ENCODE results near the gene OR10J4. TPM values are rescaled to one million over a fixed set of nuclear protein-coding genes. Genes with fewer than 3 reads are reported as not detected.

OR10J4 gene
- not detected for polyA plus RNA-seq (2013)

DNA sequence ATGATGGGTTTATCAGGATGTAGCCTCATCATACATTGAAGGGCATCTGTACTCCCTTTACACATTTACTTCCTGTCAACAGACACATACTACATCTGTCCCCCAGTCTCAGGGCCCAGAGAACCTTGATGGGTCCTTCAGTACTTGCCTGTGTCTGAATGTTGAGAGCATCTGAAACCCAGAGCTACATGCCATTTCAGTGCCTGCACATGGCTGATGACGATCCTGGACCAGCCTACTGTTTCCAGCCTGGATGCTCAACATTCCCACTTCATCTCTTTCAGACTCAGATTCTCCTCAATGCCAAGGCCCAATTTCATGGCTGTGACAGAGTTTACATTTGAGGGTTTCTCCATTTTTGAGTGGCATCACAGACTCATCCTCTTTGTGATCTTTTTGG, at the start of gene OR10J4:
OR10J4 (plus strand) TSS at position 301 of the 400 bp plus-strand sequence.
- WGBS (ENCODE audit: insufficient coverage), result 100% methylated on average over 1 of the region's 1 CpG
- DNase-seq, result no peak
- H3K4me1 ChIP-seq (ENCODE audit: control extremely low read depth in 1 of 4, control insufficient read depth in 4 of 4, insufficient read depth in 4 of 4, low read length in 3 of 4), result no peaks in the 10 kb centered on the region
- no peaks in the 10 kb centered on the region for H3K36me3 ChIP-seq (ENCODE audit: control insufficient read depth in 4 of 4, insufficient read depth in 4 of 4, low read length in 3 of 4)
- no peaks in the 10 kb centered on the region for H3K9me3 ChIP-seq (ENCODE audit: control extremely low read depth in 1 of 5, control insufficient read depth in 4 of 5, insufficient read depth in 2 of 5, low read depth in 1 of 5, low read length in 4 of 5)
- ChIA-PET CTCF (no interaction called here), POLR2A (no interaction called here)
- no peak within 1 kb of the TSS for H3K4me3 ChIP-seq (ENCODE audit: control insufficient read depth in 1 of 7, extremely low read depth in 1 of 7, insufficient read depth in 4 of 7, low read depth in 2 of 7, low read length in 6 of 7)
- H3K27ac ChIP-seq (ENCODE audit: insufficient read depth in 1 of 2, low read depth in 1 of 2, low read length in 2 of 2, poor library complexity in 1 of 2, severe bottlenecking in 2 of 2), result no peak within 1 kb of the TSS
- no peaks in the 10 kb centered on the region for H3K27me3 ChIP-seq (replicated peaks in 2 of 5; ENCODE audit: control insufficient read depth in 4 of 5, insufficient read depth in 5 of 5, low read length in 4 of 5)

GRCh38 chr1:159406821-159407220, 25.2 kb upstream of the OR10J4 start:
- Histone ChIP-seq H3K36me3 (ENCODE audit: control insufficient read depth in 4 of 4, insufficient read depth in 4 of 4, low read length in 3 of 4) (no peaks in the 10 kb centered on the region), H3K4me3 (ENCODE audit: control insufficient read depth in 1 of 7, extremely low read depth in 1 of 7, insufficient read depth in 4 of 7, low read depth in 2 of 7, low read length in 6 of 7) (no peak overlapping the region), H3K4me1 (ENCODE audit: control extremely low read depth in 1 of 4, control insufficient read depth in 4 of 4, insufficient read depth in 4 of 4, low read length in 3 of 4) (no peaks in the 10 kb centered on the region), H3K9me3 (ENCODE audit: control extremely low read depth in 1 of 5, control insufficient read depth in 4 of 5, insufficient read depth in 2 of 5, low read depth in 1 of 5, low read length in 4 of 5) (no peaks in the 10 kb centered on the region), H3K27ac (ENCODE audit: insufficient read depth in 1 of 2, low read depth in 1 of 2, low read length in 2 of 2, poor library complexity in 1 of 2, severe bottlenecking in 2 of 2) (no peak overlapping the region), H3K27me3 (replicated peaks in 2 of 5; ENCODE audit: control insufficient read depth in 4 of 5, insufficient read depth in 5 of 5, low read length in 4 of 5) (no peaks in the 10 kb centered on the region)
- no peak for DNase-seq
- WGBS (ENCODE audit: insufficient coverage), result no CpG with 5 or more reads among the region's 2 CpGs
- POLR2A ChIA-PET, result no interaction called here
- CTCF ChIA-PET, result no interaction called here

DNA sequence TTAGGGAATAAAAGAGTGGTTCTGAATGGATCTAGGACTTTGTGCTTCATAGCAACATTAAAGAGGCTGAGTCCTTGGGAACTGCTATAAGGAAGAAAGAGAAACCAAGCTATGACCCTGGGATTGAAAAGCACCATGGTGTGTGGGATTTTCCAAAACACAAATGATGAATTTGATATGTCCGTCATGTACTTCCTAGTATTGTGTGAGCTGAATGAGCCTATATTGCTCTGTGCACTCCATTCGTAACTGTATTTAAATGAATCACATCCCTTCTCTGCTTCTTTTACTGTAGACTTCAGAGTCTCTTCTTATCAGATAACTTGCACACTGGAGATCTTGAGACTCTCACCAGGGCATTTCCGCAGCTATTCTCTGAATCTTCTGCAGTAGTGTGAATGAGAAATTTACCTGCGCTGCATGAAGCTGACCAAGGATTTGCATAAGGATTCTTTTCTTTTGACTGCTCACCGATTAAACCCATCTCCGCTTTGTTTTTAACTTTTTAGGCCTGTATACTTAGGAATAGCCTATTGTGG, 23.1 kb upstream of the OR10J4 start:
- H3K9me3 ChIP-seq (ENCODE audit: control extremely low read depth in 1 of 5, control insufficient read depth in 4 of 5, insufficient read depth in 2 of 5, low read depth in 1 of 5, low read length in 4 of 5), result no peaks in the 10 kb centered on the region
- no peaks in the 10 kb centered on the region for H3K36me3 ChIP-seq (ENCODE audit: control insufficient read depth in 4 of 4, insufficient read depth in 4 of 4, low read length in 3 of 4)
- WGBS (ENCODE audit: insufficient coverage), result 92% methylated on average over 4 of the region's 6 CpGs
- no peak overlapping the region for H3K4me3 ChIP-seq (ENCODE audit: control insufficient read depth in 1 of 7, extremely low read depth in 1 of 7, insufficient read depth in 4 of 7, low read depth in 2 of 7, low read length in 6 of 7)
- ChIA-PET POLR2A (no interaction called here), CTCF (no interaction called here)
- no peaks in the 10 kb centered on the region for H3K27me3 ChIP-seq (replicated peaks in 2 of 5; ENCODE audit: control insufficient read depth in 4 of 5, insufficient read depth in 5 of 5, low read length in 4 of 5)
- H3K4me1 ChIP-seq (ENCODE audit: control extremely low read depth in 1 of 4, control insufficient read depth in 4 of 4, insufficient read depth in 4 of 4, low read length in 3 of 4), result no peaks in the 10 kb centered on the region
- H3K27ac ChIP-seq (ENCODE audit: insufficient read depth in 1 of 2, low read depth in 1 of 2, low read length in 2 of 2, poor library complexity in 1 of 2, severe bottlenecking in 2 of 2), result no peak overlapping the region
- DNase-seq, result no peak

- Histone ChIP-seq H3K36me3 (ENCODE audit: control insufficient read depth in 4 of 4, insufficient read depth in 4 of 4, low read length in 3 of 4) (no peaks in the 10 kb centered on the region), H3K4me3 (ENCODE audit: control insufficient read depth in 1 of 7, extremely low read depth in 1 of 7, insufficient read depth in 4 of 7, low read depth in 2 of 7, low read length in 6 of 7) (no peak overlapping the region), H3K27me3 (replicated peaks in 2 of 5; ENCODE audit: control insufficient read depth in 4 of 5, insufficient read depth in 5 of 5, low read length in 4 of 5) (no peaks in the 10 kb centered on the region), H3K4me1 (ENCODE audit: control extremely low read depth in 1 of 4, control insufficient read depth in 4 of 4, insufficient read depth in 4 of 4, low read length in 3 of 4) (no peaks in the 10 kb centered on the region), H3K9me3 (ENCODE audit: control extremely low read depth in 1 of 5, control insufficient read depth in 4 of 5, insufficient read depth in 2 of 5, low read depth in 1 of 5, low read length in 4 of 5) (peaks cover 0 to 12% (median 4%) of the 10 kb centered on the region in 5 experiments), H3K27ac (ENCODE audit: insufficient read depth in 1 of 2, low read depth in 1 of 2, low read length in 2 of 2, poor library complexity in 1 of 2, severe bottlenecking in 2 of 2) (no peak overlapping the region)
- ChIA-PET POLR2A (no interaction called here), CTCF (interaction anchor here (0.8 kb wide), 1 partner anchor 469 kb away, joined by 3 read pairs; no protein-coding TSS in a partner anchor)
- 92% methylated on average over 8 of the region's 8 CpGs for WGBS (ENCODE audit: insufficient coverage)
- no peak for DNase-seq
These were observed 10.2 kb upstream of the OR10J4 start for GRCh38 chr1:159421821-159422220.

GRCh38 chr1:159428536-159428935, 3.5 kb upstream of the OR10J4 start:
- 95% methylated on average over 2 of the region's 3 CpGs for WGBS (ENCODE audit: insufficient coverage)
- Histone ChIP-seq H3K4me1 (ENCODE audit: control extremely low read depth in 1 of 4, control insufficient read depth in 4 of 4, insufficient read depth in 4 of 4, low read length in 3 of 4) (no peaks in the 10 kb centered on the region), H3K4me3 (ENCODE audit: control insufficient read depth in 1 of 7, extremely low read depth in 1 of 7, insufficient read depth in 4 of 7, low read depth in 2 of 7, low read length in 6 of 7) (no peak overlapping the region), H3K27me3 (replicated peaks in 2 of 5; ENCODE audit: control insufficient read depth in 4 of 5, insufficient read depth in 5 of 5, low read length in 4 of 5) (no peaks in the 10 kb centered on the region), H3K27ac (ENCODE audit: insufficient read depth in 1 of 2, low read depth in 1 of 2, low read length in 2 of 2, poor library complexity in 1 of 2, severe bottlenecking in 2 of 2) (no peak overlapping the region), H3K36me3 (ENCODE audit: control insufficient read depth in 4 of 4, insufficient read depth in 4 of 4, low read length in 3 of 4) (no peaks in the 10 kb centered on the region), H3K9me3 (ENCODE audit: control extremely low read depth in 1 of 5, control insufficient read depth in 4 of 5, insufficient read depth in 2 of 5, low read depth in 1 of 5, low read length in 4 of 5) (no peaks in the 10 kb centered on the region)
- POLR2A ChIA-PET, result no interaction called here
- no peak for DNase-seq
- CTCF ChIA-PET, result no interaction called here

GRCh38 chr1:159429074-159429861, 2.7 kb upstream of the OR10J4 start:
- ChIA-PET CTCF (no interaction called here), POLR2A (no interaction called here)
- DNase-seq, result no peak
- no peaks in the 10 kb centered on the region for H3K4me1 ChIP-seq (ENCODE audit: control extremely low read depth in 1 of 4, control insufficient read depth in 4 of 4, insufficient read depth in 4 of 4, low read length in 3 of 4)
- 95% methylated on average over 3 of the region's 4 CpGs for WGBS (ENCODE audit: insufficient coverage)
- H3K27me3 ChIP-seq (replicated peaks in 2 of 5; ENCODE audit: control insufficient read depth in 4 of 5, insufficient read depth in 5 of 5, low read length in 4 of 5), result no peaks in the 10 kb centered on the region
- H3K9me3 ChIP-seq (ENCODE audit: control extremely low read depth in 1 of 5, control insufficient read depth in 4 of 5, insufficient read depth in 2 of 5, low read depth in 1 of 5, low read length in 4 of 5), result no peaks in the 10 kb centered on the region
- no peak overlapping the region for H3K4me3 ChIP-seq (ENCODE audit: control insufficient read depth in 1 of 7, extremely low read depth in 1 of 7, insufficient read depth in 4 of 7, low read depth in 2 of 7, low read length in 6 of 7)
- H3K27ac ChIP-seq (ENCODE audit: insufficient read depth in 1 of 2, low read depth in 1 of 2, low read length in 2 of 2, poor library complexity in 1 of 2, severe bottlenecking in 2 of 2), result no peak overlapping the region
- H3K36me3 ChIP-seq (ENCODE audit: control insufficient read depth in 4 of 4, insufficient read depth in 4 of 4, low read length in 3 of 4), result no peaks in the 10 kb centered on the region

- H3K4me1 ChIP-seq (ENCODE audit: control extremely low read depth in 1 of 4, control insufficient read depth in 4 of 4, insufficient read depth in 4 of 4, low read length in 3 of 4), result no peaks in the 10 kb centered on the region
- CTCF ChIA-PET, result interaction anchor here (0.6 kb wide), 1 partner anchor 1487 kb away, joined by 3 read pairs; no protein-coding TSS in a partner anchor
- 90% methylated on average over 6 of the region's 6 CpGs for WGBS (ENCODE audit: insufficient coverage)
These were observed 1.0 kb upstream of the OR10J4 start for GRCh38 chr1:159430985-159431384.

More at GRCh38 chr1:159430985-159431384, 1.0 kb upstream of the OR10J4 start:
- POLR2A ChIA-PET, result no interaction called here
- DNase-seq, result no peak
- Histone ChIP-seq H3K27me3 (replicated peaks in 2 of 5; ENCODE audit: control insufficient read depth in 4 of 5, insufficient read depth in 5 of 5, low read length in 4 of 5) (no peaks in the 10 kb centered on the region), H3K4me3 (ENCODE audit: control insufficient read depth in 1 of 7, extremely low read depth in 1 of 7, insufficient read depth in 4 of 7, low read depth in 2 of 7, low read length in 6 of 7) (no peak overlapping the region), H3K27ac (ENCODE audit: insufficient read depth in 1 of 2, low read depth in 1 of 2, low read length in 2 of 2, poor library complexity in 1 of 2, severe bottlenecking in 2 of 2) (no peak overlapping the region), H3K9me3 (ENCODE audit: control extremely low read depth in 1 of 5, control insufficient read depth in 4 of 5, insufficient read depth in 2 of 5, low read depth in 1 of 5, low read length in 4 of 5) (no peaks in the 10 kb centered on the region), H3K36me3 (ENCODE audit: control insufficient read depth in 4 of 4, insufficient read depth in 4 of 4, low read length in 3 of 4) (no peaks in the 10 kb centered on the region)

Data from common myeloid progenitor, CD34-positive (primary cell).